HepG2 (cell line): Measurements from ENCODE around the gene SLC1A2. TPM values are rescaled to one million over a fixed set of nuclear protein-coding genes. Genes with fewer than 3 reads are reported as not detected.

Experiments used
- ATAC-seq: fragments of 200-7000 bp; cut with Tn5 transposase; 3 replicates; pipeline ENCODE4 v1.9.1; 2020; ENCODE audit warnings: mild to moderate bottlenecking, moderate library complexity
- BruUV-seq: library from RNA; stranded (reverse); fragments of 400-500 nt; replicated peaks from 2 replicates; lab custom pipeline; 2021; lab: Mats Ljungman, UMichigan
- CTCF ChIA-PET: fragments of 300-600 bp; formaldehyde crosslinking; extraction: SDS; loops from one replicate; lab custom pipeline; 2021; ENCODE audit warnings: low total read pairs, inconsistent platforms, low intra/inter-chr PET ratio; lab: Yijun Ruan, JAX
- POLR2A ChIA-PET: fragments of 350-600 bp; sonication (Branson Sonifier 250); formaldehyde crosslinking; loops from one replicate; lab custom pipeline; 2020; ENCODE audit warnings: antibody characterized with exemption, inconsistent platforms; lab: Yijun Ruan, JAX
- DNase-seq: peaks from one replicate; pipeline ENCODE4 v3.0.0-alpha.2; 2015; ENCODE audit warnings: low spot score
- FAIRE-seq: peaks from 3 replicates; lab custom pipeline; 2011; peaks lifted over from hg19 to GRCh38; lab: Jason Lieb, UNC
- H2AFZ ChIP-seq: one replicate; pipeline ENCODE4 v1.6.1; 2011; ENCODE audit warnings: low read length, inconsistent platforms
- H3K27ac ChIP-seq: fragments of 300-600 bp; 3 replicates; pipeline ENCODE4 v1.8.0; 2011; ENCODE audit warnings: mixed run types, mild to moderate bottlenecking, mixed read lengths, low read length, inconsistent platforms; ENCODE audit not compliant: insufficient read depth; ENCODE audit errors: extremely low read length
- H3K27me3 ChIP-seq, 2 experiments: fragments of 200-600 bp in 1 of 2; 2 replicates in 1 of 2; 3 replicates in 1 of 2; pipeline versions ENCODE4 v1.6.0 to v1.8.0; 2011; ENCODE audit warnings: low read length in 2 of 2, mild to moderate bottlenecking in 2 of 2, moderate library complexity in 2 of 2, inconsistent platforms in 1 of 2; ENCODE audit not compliant: insufficient read depth in 2 of 2, control insufficient read depth in 1 of 2
- H3K36me3 ChIP-seq, 2 experiments: fragments of 200-600 bp in 1 of 2; replicated peaks in 1 of 2; 2 replicates in 1 of 2; 3 replicates in 1 of 2; pipeline versions ENCODE4 v1.5.1 to v1.8.0; 2011; ENCODE audit warnings: low read length in 2 of 2, inconsistent platforms in 1 of 2; ENCODE audit not compliant: insufficient read depth in 2 of 2, control insufficient read depth in 1 of 2
- H3K4me1 ChIP-seq: 2 replicates; pipeline ENCODE4 v1.5.1; 2012; ENCODE audit warnings: low read length, inconsistent platforms; ENCODE audit not compliant: insufficient read depth
- H3K4me2 ChIP-seq: 2 replicates; pipeline ENCODE4 v1.6.0; 2011; ENCODE audit warnings: low read depth, low read length, inconsistent platforms
- H3K4me3 ChIP-seq, 3 experiments: fragments of 200-600 bp in 1 of 3; sonication (generic), shearing (Covaris generic) in 1 of 3; replicated peaks in 1 of 3; 2 replicates each; pipeline ENCODE4 v1.5.1; 2011 to 2016; ENCODE audit warnings: low read length in 3 of 3, inconsistent platforms in 2 of 3, low read depth in 2 of 3, mild to moderate bottlenecking in 2 of 3, control low read depth in 1 of 3, mixed read lengths in 1 of 3; ENCODE audit not compliant: insufficient read depth in 1 of 3
- H3K79me2 ChIP-seq: one replicate; pipeline ENCODE4 v1.6.1; 2011; ENCODE audit warnings: low read length, inconsistent platforms; ENCODE audit not compliant: insufficient read depth
- H3K9ac ChIP-seq: 2 replicates; pipeline ENCODE4 v1.6.0; 2011; ENCODE audit warnings: mild to moderate bottlenecking, low read depth, low read length, inconsistent platforms; ENCODE audit not compliant: insufficient read depth
- H3K9me3 ChIP-seq: 2 replicates; pipeline ENCODE4 v1.5.1; 2012; ENCODE audit warnings: mild to moderate bottlenecking, low read length
- H4K20me1 ChIP-seq: 2 replicates; pipeline ENCODE4 v1.6.0; 2011; ENCODE audit warnings: inconsistent platforms, mild to moderate bottlenecking, low read length, moderate library complexity; ENCODE audit not compliant: insufficient read depth
- CBX1 ChIP-seq: IDR thresholded peaks from one replicate; pipeline ENCODE4 v1.6.1; 2016; ENCODE audit warnings: antibody characterized with exemption, low read depth
- CCAR2 ChIP-seq: fragments of 200-400 bp; formaldehyde crosslinking; optimal IDR thresholded peaks from 2 replicates; pipeline ENCODE3; 2018; ENCODE audit warnings: low read depth, mild to moderate bottlenecking, low read length, moderate library complexity
- EP300 ChIP-seq, 3 experiments: sonication (generic) in 1 of 3; formaldehyde crosslinking in 1 of 3; IDR thresholded peaks; 2 replicates each; pipeline versions ENCODE4 v1.5.1 to v1.6.1; 2011 to 2020; ENCODE audit warnings: low read depth in 2 of 3, low read length in 2 of 3, borderline replicate concordance in 1 of 3, improper control_type of control experiment in 1 of 3, mild to moderate bottlenecking in 1 of 3, missing genetic modification reagents in 1 of 3, moderate library complexity in 1 of 3
- HDAC6 ChIP-seq: fragments of 200-600 bp; sonication (generic); IDR thresholded peaks from 2 replicates; pipeline ENCODE4 v1.7.0; 2017; ENCODE audit warnings: mild to moderate bottlenecking, antibody characterized with exemption, low read length, low read depth
- MLX ChIP-seq: IDR thresholded peaks from 2 replicates; pipeline ENCODE4 v1.6.1; 2016
- RCOR2 ChIP-seq: IDR thresholded peaks from 2 replicates; pipeline ENCODE4 v1.6.1; 2016; ENCODE audit warnings: missing biosample characterization, missing genetic modification reagents
- TAF15 ChIP-seq: fragments of 200-400 bp; formaldehyde crosslinking; IDR thresholded peaks from one replicate; pipeline ENCODE4 v1.6.1; 2018; ENCODE audit warnings: mild to moderate bottlenecking, low read depth, low read length; ENCODE audit not compliant: poor library complexity, severe bottlenecking
- THRA ChIP-seq: sonication (generic); formaldehyde crosslinking; IDR thresholded peaks from 2 replicates; pipeline ENCODE4 v1.4.0; 2020; ENCODE audit warnings: missing genetic modification reagents, borderline replicate concordance
- ZBTB34 ChIP-seq: sonication (generic); formaldehyde crosslinking; IDR thresholded peaks from 2 replicates; pipeline ENCODE4 v1.8.0; 2022; ENCODE audit warnings: mild to moderate bottlenecking, missing genetic modification reagents
- ZC3H13 ChIP-seq: sonication (generic); formaldehyde crosslinking; IDR thresholded peaks from 2 replicates; pipeline ENCODE4 v1.8.1; 2023; ENCODE audit warnings: mild to moderate bottlenecking, missing genetic modification reagents, moderate library complexity
- ZNF891 ChIP-seq: sonication (generic); formaldehyde crosslinking; IDR thresholded peaks from 2 replicates; pipeline ENCODE4 v1.5.0; 2020; ENCODE audit warnings: mild to moderate bottlenecking, missing genetic modification reagents
- WGBS: methylation state at CpG from one replicate; pipeline ENCODE4 v1.1.6; 2017; ENCODE audit warnings: low lambda C conversion rate; 5-methylcytosine and 5-hydroxymethylcytosine counted together
- in situ Hi-C: cut with HindIII; loops from 2 replicates; pipeline ENCODE4 v1.10.0; 2017; ENCODE audit warnings: low pct_unique_long_range_greater_than_20kb; ENCODE audit not compliant: extremely low pct_ligation_motif_present
- intact Hi-C: fragments of 100-400 bp; cut with micrococcal nuclease; formaldehyde crosslinking; loops from one replicate; pipeline ENCODE4 v1.10.0; 2022; ENCODE audit not compliant: unreplicated experiment
- polyA plus RNA-seq, 8 experiments: library from polyadenylated mRNA; depleted of rRNA in 3 of 8; stranded (reverse) in 7 of 8; unstranded in 1 of 8; fragments of >200 nt; fragmentation: Illumina TruSeq in 4 of 8; extraction: Trizol in 4 of 8; gene quantifications; 2 replicates each; pipeline versions ENCODE4 v1.2.1 to v1.2.3, GENCODE V29; 2011 to 2016; ENCODE audit warnings: low read depth in 4 of 8, missing spikeins in 1 of 8, mixed read lengths in 1 of 8; ENCODE audit not compliant: insufficient read depth in 1 of 8
- total RNA-seq, 5 experiments: library from RNA; depleted of rRNA; stranded (reverse); fragments of >200 nt; fragmentation: Illumina TruSeq; extraction: Trizol; gene quantifications; 2 replicates each; pipeline ENCODE4 v1.2.3, GENCODE V29; 2016; ENCODE audit warnings: low read depth in 1 of 5

Gene SLC1A2
- total and polyA plus RNA-seq, 2 of the 13 experiments (the other 11 are each of a cell fraction or from before 2014, with no cell fraction given) = 23.2 to 43.2 TPM

GRCh38 chr11:35334385-35335090 is 84.8 kb downstream of the SLC1A2 start:
- no TSS peak for BruUV-seq
- H2AFZ ChIP-seq = no peak overlapping the region
- FAIRE-seq (no peak), DNase-seq (no peak), ATAC-seq (no peak)
- WGBS = 96% methylated on average over 5 of the region's 5 CpGs
- H3K27me3 ChIP-seq = no peaks in the 10 kb centered on the region
- no peaks in the 10 kb centered on the region for H4K20me1 ChIP-seq
- H3K79me2 ChIP-seq = peaks cover 8% of the 10 kb centered on the region
- H3K9ac ChIP-seq = no peak overlapping the region
- no peaks in the 10 kb centered on the region for H3K9me3 ChIP-seq
- H3K27ac ChIP-seq = no peak overlapping the region
- intact Hi-C loops = no loop called here
- POLR2A ChIA-PET = no interaction called here
- H3K4me3 ChIP-seq = no peak overlapping the region
- peaks cover 15% of the 10 kb centered on the region for H3K4me1 ChIP-seq
- CTCF ChIA-PET = no interaction called here
- H3K4me2 ChIP-seq = no peak overlapping the region
- in situ Hi-C loops = no loop called here
- TF ChIP-seq ZC3H13 (CRISPR knock-in tag) = no peak
- no peak for TF ChIP-seq TAF15
- no peak for TF ChIP-seq ZNF891 (CRISPR knock-in tag)
- TF ChIP-seq HDAC6 = no peak
- no peak for TF ChIP-seq ZBTB34 (CRISPR knock-in tag)
- no peak for TF ChIP-seq RCOR2 (CRISPR knock-in tag)
- no peak for TF ChIP-seq MLX (CRISPR knock-in tag)
- TF ChIP-seq CCAR2 = no peak
- no peak for TF ChIP-seq EP300 (IDR thresholded peaks at IDR 0.05; ENCODE audit: low read depth in 2 of 2, low read length in 2 of 2)
- TF ChIP-seq EP300 (CRISPR knock-in tag; IDR thresholded peaks at IDR 0.05; ENCODE audit: borderline replicate concordance) = no peak
- no peak for TF ChIP-seq THRA (CRISPR knock-in tag)
- no peak for TF ChIP-seq CBX1
- H3K36me3 ChIP-seq = no peaks in the 10 kb centered on the region
